Measurements from ENCODE around the gene ZC3H6. TPM values are rescaled to one million over a fixed set of nuclear protein-coding genes. Genes with fewer than 3 reads are reported as not detected.

Gene ZC3H6
- polyA plus RNA-seq, 3 donors: 6.5 to 9.9 (median 9.6) TPM

Other genes starting within 250 kb of the ZC3H6 start
- 10 to 100 TPM; 16.2 to 24.1 (median 22.7) TPM for gene TMEM87B, start 220.3 kb upstream of the ZC3H6 start, polyA plus RNA-seq (ENCODE audit: insufficient read length in 3 of 3)
- 10 to 100 TPM in 2 of 3 donors, 1 to 10 TPM in 1; 9.3 to 14.8 (median 11.9) TPM for gene FBLN7, start 137.2 kb upstream of the ZC3H6 start, polyA plus RNA-seq (ENCODE audit: insufficient read length in 3 of 3)
- gene ZC3H8, start 20.6 kb upstream of the ZC3H6 start, polyA plus RNA-seq (ENCODE audit: insufficient read length in 3 of 3): 10 to 100 TPM; 16.3 to 24.5 (median 20.8) TPM
- gene RGPD8, start 158.0 kb downstream of the ZC3H6 start, polyA plus RNA-seq (ENCODE audit: insufficient read length in 3 of 3): 1 to 10 TPM; 3.5 to 4.5 (median 3.7) TPM
- 10 to 100 TPM; 36.9 to 42.2 (median 41.1) TPM for gene TTL, start 206.6 kb downstream of the ZC3H6 start, polyA plus RNA-seq (ENCODE audit: insufficient read length in 3 of 3)

Measured in renal cortex interstitium (tissue), 3 donors.